ENCODE results near the gene PRDM16. TPM values are rescaled to one million over a fixed set of nuclear protein-coding genes. Genes with fewer than 3 reads are reported as not detected.

The PRDM16 gene
- total and polyA plus RNA-seq, 2 donors (not counting 1 experiment from before 2014, with no cell fraction given), result 0.03 to 0.12 TPM

DNA sequence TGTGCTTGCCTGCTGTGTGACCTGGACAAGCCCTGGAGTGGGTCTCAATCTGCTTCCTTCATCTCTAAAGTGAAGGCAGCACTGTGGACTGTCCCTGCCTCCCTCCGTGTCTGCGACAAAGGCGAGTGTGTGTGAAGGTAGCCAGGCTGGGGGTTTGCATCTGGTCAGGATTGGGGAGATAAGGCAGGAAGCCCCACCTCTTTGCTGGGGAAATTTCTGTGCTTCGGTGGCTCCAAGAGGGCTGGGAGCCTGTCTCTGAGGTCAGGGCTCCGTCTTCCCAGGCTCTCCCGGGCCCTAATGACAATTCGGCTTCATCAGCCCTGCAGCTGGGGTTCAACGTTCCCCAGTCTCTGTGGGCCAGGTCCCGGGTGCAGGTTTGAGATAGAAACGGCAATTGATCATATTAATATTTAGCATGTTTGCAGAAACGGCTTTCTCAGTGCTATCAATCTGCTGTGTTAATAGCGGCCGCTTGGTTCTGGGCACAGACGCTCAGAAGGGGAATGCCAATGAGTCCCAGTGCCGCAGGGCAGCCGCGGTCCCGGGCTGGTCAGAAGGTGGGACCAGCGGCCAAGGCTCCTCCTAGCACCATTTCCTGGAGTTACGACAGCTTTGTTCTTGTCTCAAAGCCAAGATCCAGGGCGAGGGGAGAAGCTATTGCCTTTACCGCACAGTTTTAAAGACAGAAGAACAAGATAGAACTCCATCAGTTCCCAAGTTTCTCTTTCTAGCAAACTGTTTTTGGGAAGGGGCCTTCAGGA is 105.7 kb downstream of the PRDM16 start:
- H3K27ac Mint-ChIP-seq, result no peak overlapping the region
- intact Hi-C loops (cut with micrococcal nuclease), result no loop called here
- no peak overlapping the region for H3K27ac ChIP-seq (ENCODE audit: low read length in 2 of 2)
- no peaks in the 10 kb centered on the region for H3K9me3 ChIP-seq (ENCODE audit: control extremely low read depth in 1 of 3, control insufficient read depth in 2 of 3, insufficient read depth in 1 of 3, low read length in 2 of 3)
- no peak overlapping the region for H3K4me2 ChIP-seq (replicated peaks; ENCODE audit: low read depth, low read length, poor library complexity, severe bottlenecking)
- H3K4me1 Mint-ChIP-seq, result peaks cover 4% of the 10 kb centered on the region
- no peak overlapping the region for H3K4me3 Mint-ChIP-seq
- DNase-seq, result no peak
- POLR2A ChIA-PET, result no interaction called here
- CTCF ChIA-PET, result no interaction called here
- H2AFZ ChIP-seq (ENCODE audit: insufficient read depth, low read depth, low read length, poor library complexity, severe bottlenecking), result no peak overlapping the region
- H3K36me3 ChIP-seq (replicated peaks in 1 of 2; ENCODE audit: control extremely low read depth in 1 of 2, control insufficient read depth in 1 of 2, extremely low read depth in 1 of 2, insufficient read depth in 2 of 2, low read length in 1 of 2), result no peaks in the 10 kb centered on the region
- H4K20me1 ChIP-seq (ENCODE audit: control insufficient read depth, insufficient read depth, low read length, poor library complexity, severe bottlenecking), result no peaks in the 10 kb centered on the region
- no peak overlapping the region for H3K4me3 ChIP-seq (ENCODE audit: control extremely low read depth in 1 of 5, extremely low read depth in 1 of 5, insufficient read depth in 1 of 5, low read depth in 2 of 5, low read length in 4 of 5)
- H3K79me2 ChIP-seq (ENCODE audit: control insufficient read depth, insufficient read depth, low read length), result no peaks in the 10 kb centered on the region
- no peaks in the 10 kb centered on the region for H3K9me3 Mint-ChIP-seq (ENCODE audit: insufficient read depth)
- peaks cover 33% of the 10 kb centered on the region for H3K27me3 Mint-ChIP-seq
- peaks cover 7 to 14% of the 10 kb centered on the region in 2 donors for H3K4me1 ChIP-seq (ENCODE audit: control insufficient read depth in 2 of 2, insufficient read depth in 2 of 2, low read length in 2 of 2)
- H3K27me3 ChIP-seq (replicated peaks in 1 of 4; ENCODE audit: control extremely low read depth in 1 of 4, control insufficient read depth in 3 of 4, insufficient read depth in 4 of 4, low read length in 3 of 4), result peaks cover 0 to 22% (median 1%) of the 10 kb centered on the region in 4 experiments
- no peak for ATAC-seq (ENCODE audit: low read depth)
- 20% methylated on average over 19 of the region's 22 CpGs for WGBS (ENCODE audit: insufficient coverage)
- TF ChIP-seq EZH2 (IDR thresholded peaks at IDR 0.05; ENCODE audit: borderline replicate concordance, insufficient read depth, low read depth, low read length, poor library complexity, severe bottlenecking), result no peak
- TF ChIP-seq, protein P1, sequence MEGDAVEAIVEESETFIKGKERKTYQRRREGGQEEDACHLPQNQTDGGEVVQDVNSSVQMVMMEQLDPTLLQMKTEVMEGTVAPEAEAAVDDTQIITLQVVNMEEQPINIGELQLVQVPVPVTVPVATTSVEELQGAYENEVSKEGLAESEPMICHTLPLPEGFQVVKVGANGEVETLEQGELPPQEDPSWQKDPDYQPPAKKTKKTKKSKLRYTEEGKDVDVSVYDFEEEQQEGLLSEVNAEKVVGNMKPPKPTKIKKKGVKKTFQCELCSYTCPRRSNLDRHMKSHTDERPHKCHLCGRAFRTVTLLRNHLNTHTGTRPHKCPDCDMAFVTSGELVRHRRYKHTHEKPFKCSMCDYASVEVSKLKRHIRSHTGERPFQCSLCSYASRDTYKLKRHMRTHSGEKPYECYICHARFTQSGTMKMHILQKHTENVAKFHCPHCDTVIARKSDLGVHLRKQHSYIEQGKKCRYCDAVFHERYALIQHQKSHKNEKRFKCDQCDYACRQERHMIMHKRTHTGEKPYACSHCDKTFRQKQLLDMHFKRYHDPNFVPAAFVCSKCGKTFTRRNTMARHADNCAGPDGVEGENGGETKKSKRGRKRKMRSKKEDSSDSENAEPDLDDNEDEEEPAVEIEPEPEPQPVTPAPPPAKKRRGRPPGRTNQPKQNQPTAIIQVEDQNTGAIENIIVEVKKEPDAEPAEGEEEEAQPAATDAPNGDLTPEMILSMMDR (IDR thresholded peaks at IDR 0.05), result no peak
- no peak overlapping the region for H3K9ac ChIP-seq (ENCODE audit: low read length)

DNA sequence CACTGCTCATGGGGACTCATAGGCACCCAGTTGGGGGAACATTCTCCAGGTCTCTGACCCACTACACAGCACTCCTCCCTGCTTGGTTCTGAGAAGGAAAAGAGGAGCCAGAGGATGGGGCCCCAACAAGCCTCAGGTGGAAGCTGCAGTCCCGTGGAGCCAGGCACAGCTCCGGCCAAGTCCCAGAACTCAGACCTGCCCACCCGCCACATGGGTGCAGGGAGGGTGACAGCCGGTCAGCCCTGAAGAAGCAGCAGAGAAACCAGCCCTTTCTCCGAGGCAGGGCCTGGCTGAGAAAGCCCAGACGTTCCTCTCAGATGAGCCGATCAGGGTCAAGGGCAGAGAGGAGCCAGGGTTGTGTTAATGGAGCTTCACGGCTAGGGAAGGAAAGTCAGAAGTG is 106.5 kb downstream of the PRDM16 start:
- no peak overlapping the region for H2AFZ ChIP-seq (ENCODE audit: insufficient read depth, low read depth, low read length, poor library complexity, severe bottlenecking)
- POLR2A ChIA-PET, result no interaction called here
- peaks cover 7 to 12% of the 10 kb centered on the region in 2 donors for H3K4me1 ChIP-seq (ENCODE audit: control insufficient read depth in 2 of 2, insufficient read depth in 2 of 2, low read length in 2 of 2)
- H3K27ac ChIP-seq (ENCODE audit: low read length in 2 of 2), result no peak overlapping the region
- H3K9me3 ChIP-seq (ENCODE audit: control extremely low read depth in 1 of 3, control insufficient read depth in 2 of 3, insufficient read depth in 1 of 3, low read length in 2 of 3), result peaks cover 0 to 2% (median 0%) of the 10 kb centered on the region in 3 donors
- ATAC-seq (ENCODE audit: low read depth), result no peak
- H4K20me1 ChIP-seq (ENCODE audit: control insufficient read depth, insufficient read depth, low read length, poor library complexity, severe bottlenecking), result no peaks in the 10 kb centered on the region
- Mint-ChIP-seq H3K4me1 (peaks cover 4% of the 10 kb centered on the region), H3K27ac (no peak overlapping the region), H3K27me3 (peaks cover 33% of the 10 kb centered on the region), H3K4me3 (no peak overlapping the region), H3K9me3 (ENCODE audit: insufficient read depth) (no peaks in the 10 kb centered on the region)
- DNase-seq, result no peak
- H3K4me2 ChIP-seq (replicated peaks; ENCODE audit: low read depth, low read length, poor library complexity, severe bottlenecking), result no peak overlapping the region
- no peak overlapping the region for H3K9ac ChIP-seq (ENCODE audit: low read length)
- no peaks in the 10 kb centered on the region for H3K79me2 ChIP-seq (ENCODE audit: control insufficient read depth, insufficient read depth, low read length)
- H3K4me3 ChIP-seq (ENCODE audit: control extremely low read depth in 1 of 5, extremely low read depth in 1 of 5, insufficient read depth in 1 of 5, low read depth in 2 of 5, low read length in 4 of 5), result no peak overlapping the region
- no peak for TF ChIP-seq EZH2 (IDR thresholded peaks at IDR 0.05; ENCODE audit: borderline replicate concordance, insufficient read depth, low read depth, low read length, poor library complexity, severe bottlenecking)
- TF ChIP-seq, protein P1 (IDR thresholded peaks at IDR 0.05), result no peak
- CTCF ChIA-PET, result no interaction called here
- intact Hi-C loops (cut with micrococcal nuclease), result no loop called here
- H3K27me3 ChIP-seq (replicated peaks in 1 of 4; ENCODE audit: control extremely low read depth in 1 of 4, control insufficient read depth in 3 of 4, insufficient read depth in 4 of 4, low read length in 3 of 4), result peaks cover 0 to 19% (median 1%) of the 10 kb centered on the region in 4 experiments
- 91% methylated on average over 5 of the region's 8 CpGs for WGBS (ENCODE audit: insufficient coverage)
- H3K36me3 ChIP-seq (replicated peaks in 1 of 2; ENCODE audit: control extremely low read depth in 1 of 2, control insufficient read depth in 1 of 2, extremely low read depth in 1 of 2, insufficient read depth in 2 of 2, low read length in 1 of 2), result no peaks in the 10 kb centered on the region
